ENCODE data around the gene MEIOC. TPM values are rescaled to one million over a fixed set of nuclear protein-coding genes. Genes with fewer than 3 reads are reported as not detected.
"Not testable (repeated sequence)": the region's sequence is repeated elsewhere in the genome, so short reads cannot be mapped to it uniquely, and the experiment has no call there.

MEIOC gene
- 0.47 TPM for total RNA-seq

- no peak for DNase-seq
Observed at GRCh38 chr17:44655983-44656710, at the start of gene MEIOC. Gene MEIOC (plus strand): TSS chr17:44656468. CDS start chr17:44656614, 146 bp downstream.

- DNase-seq, result no peak
Observed at GRCh38 chr17:44606658-44607057, 49.6 kb upstream of the MEIOC start.

GRCh38 chr17:44607836-44608690 lies 48.2 kb upstream of the MEIOC start:
- DNase-seq, result no peak

- DNase-seq, result no peak
Observed at GRCh38 chr17:44608727-44609435, 47.4 kb upstream of the MEIOC start.

- DNase-seq, result no peak
Observed at GRCh38 chr17:44610331-44610730, 45.9 kb upstream of the MEIOC start.

- no peak for DNase-seq
Observed at GRCh38 chr17:44610871-44611270, 45.4 kb upstream of the MEIOC start.

GRCh38 chr17:44614862-44615261 lies 41.4 kb upstream of the MEIOC start:
- DNase-seq, result no peak

- DNase-seq, result not testable (repeated sequence)
Observed at GRCh38 chr17:44618652-44619051, 37.6 kb upstream of the MEIOC start.

- no peak for DNase-seq
Observed at GRCh38 chr17:44623070-44623725, 33.1 kb upstream of the MEIOC start.

GRCh38 chr17:44627513-44628242 lies 28.6 kb upstream of the MEIOC start:
- no peak for DNase-seq

- no peak for DNase-seq
Observed at GRCh38 chr17:44628243-44629188, 27.8 kb upstream of the MEIOC start.

GRCh38 chr17:44629314-44629713 lies 27.0 kb upstream of the MEIOC start:
- DNase-seq, result no peak

GRCh38 chr17:44630703-44631102 lies 25.6 kb upstream of the MEIOC start:
- DNase-seq, result no peak

GRCh38 chr17:44633998-44634397 lies 22.3 kb upstream of the MEIOC start:
- DNase-seq, result no peak

GRCh38 chr17:44634401-44634800 lies 21.9 kb upstream of the MEIOC start:
- not testable (repeated sequence) for DNase-seq

- DNase-seq, result no peak
Observed at GRCh38 chr17:44636562-44636961, 19.7 kb upstream of the MEIOC start.

GRCh38 chr17:44637066-44637465 lies 19.2 kb upstream of the MEIOC start:
- DNase-seq, result no peak

- DNase-seq, result no peak
Observed at GRCh38 chr17:44642834-44643233, 13.4 kb upstream of the MEIOC start.

- no peak for DNase-seq
Observed at GRCh38 chr17:44645341-44645740, 10.9 kb upstream of the MEIOC start.

GRCh38 chr17:44646280-44646679 lies 10.0 kb upstream of the MEIOC start:
- DNase-seq, result no peak

- DNase-seq, result no peak
Observed at GRCh38 chr17:44647736-44648135, 8.5 kb upstream of the MEIOC start.
